ENCODE measurements around the gene MTX2.
"Not testable (repeated sequence)": the region's sequence is repeated elsewhere in the genome, so short reads cannot be mapped to it uniquely, and the experiment has no call there.

Gene MTX2

GRCh38 chr2:176291335-176291734 lies 22.1 kb downstream of the MTX2 start:
- no peak for TF ChIP-seq CTCF (IDR thresholded peaks at IDR 0.05; ENCODE audit: low read depth, low read length, missing control alignments)
- H3K27me3 ChIP-seq (replicated peaks) = no peaks in the 10 kb centered on the region
- in situ Hi-C loops (cut with HindIII; ENCODE audit: low pct_ligation_motif_present, low sequenced_read_pairs) = no loop called here
- H3K27ac ChIP-seq = no peak overlapping the region
- no peak for DNase-seq
- no peaks in the 10 kb centered on the region for H3K36me3 ChIP-seq (replicated peaks)
- H3K4me3 ChIP-seq (ENCODE audit: low read depth, low read length) = no peak overlapping the region

GRCh38 chr2:176291809-176292283 lies 22.6 kb downstream of the MTX2 start:
- in situ Hi-C loops (cut with HindIII; ENCODE audit: low pct_ligation_motif_present, low sequenced_read_pairs) = no loop called here
- Histone ChIP-seq H3K4me3 (ENCODE audit: low read depth, low read length) (no peak overlapping the region), H3K27ac (no peak overlapping the region), H3K27me3 (replicated peaks) (no peaks in the 10 kb centered on the region), H3K36me3 (replicated peaks) (no peaks in the 10 kb centered on the region)
- no peak for TF ChIP-seq CTCF (IDR thresholded peaks at IDR 0.05; ENCODE audit: low read depth, low read length, missing control alignments)
- DNase-seq = no peak

GRCh38 chr2:176292608-176293007 lies 23.4 kb downstream of the MTX2 start:
- no peaks in the 10 kb centered on the region for H3K27me3 ChIP-seq (replicated peaks)
- no peak overlapping the region for H3K4me3 ChIP-seq (ENCODE audit: low read depth, low read length)
- no peak for TF ChIP-seq CTCF (IDR thresholded peaks at IDR 0.05; ENCODE audit: low read depth, low read length, missing control alignments)
- H3K27ac ChIP-seq = no peak overlapping the region
- no peak for DNase-seq
- no peaks in the 10 kb centered on the region for H3K36me3 ChIP-seq (replicated peaks)
- in situ Hi-C loops (cut with HindIII; ENCODE audit: low pct_ligation_motif_present, low sequenced_read_pairs) = no loop called here

GRCh38 chr2:176293334-176293733 lies 24.1 kb downstream of the MTX2 start:
- Histone ChIP-seq H3K4me3 (ENCODE audit: low read depth, low read length) (no peak overlapping the region), H3K27me3 (replicated peaks) (no peaks in the 10 kb centered on the region), H3K27ac (no peak overlapping the region), H3K36me3 (replicated peaks) (no peaks in the 10 kb centered on the region)
- TF ChIP-seq CTCF (IDR thresholded peaks at IDR 0.05; ENCODE audit: low read depth, low read length, missing control alignments) = no peak
- DNase-seq = no peak
- in situ Hi-C loops (cut with HindIII; ENCODE audit: low pct_ligation_motif_present, low sequenced_read_pairs) = no loop called here

GRCh38 chr2:176297067-176297466 lies 27.8 kb downstream of the MTX2 start:
- Histone ChIP-seq H3K4me3 (ENCODE audit: low read depth, low read length) (no peak overlapping the region), H3K27ac (no peak overlapping the region), H3K36me3 (replicated peaks) (no peaks in the 10 kb centered on the region), H3K27me3 (replicated peaks) (no peaks in the 10 kb centered on the region)
- in situ Hi-C loops (cut with HindIII; ENCODE audit: low pct_ligation_motif_present, low sequenced_read_pairs) = no loop called here
- no peak for TF ChIP-seq CTCF (IDR thresholded peaks at IDR 0.05; ENCODE audit: low read depth, low read length, missing control alignments)
- no peak for DNase-seq

- no peak for DNase-seq
- Histone ChIP-seq H3K27ac (no peak overlapping the region), H3K36me3 (replicated peaks) (no peaks in the 10 kb centered on the region), H3K27me3 (replicated peaks) (no peaks in the 10 kb centered on the region), H3K4me3 (ENCODE audit: low read depth, low read length) (no peak overlapping the region)
- no peak for TF ChIP-seq CTCF (IDR thresholded peaks at IDR 0.05; ENCODE audit: low read depth, low read length, missing control alignments)
- in situ Hi-C loops (cut with HindIII; ENCODE audit: low pct_ligation_motif_present, low sequenced_read_pairs) = no loop called here
Measured at GRCh38 chr2:176297737-176298136, 28.5 kb downstream of the MTX2 start.

- in situ Hi-C loops (cut with HindIII; ENCODE audit: low pct_ligation_motif_present, low sequenced_read_pairs); H3K27me3 ChIP-seq (replicated peaks); H3K27ac ChIP-seq: not testable (repeated sequence)
Measured at GRCh38 chr2:176306020-176306419, 36.8 kb downstream of the MTX2 start.

More at GRCh38 chr2:176306020-176306419, 36.8 kb downstream of the MTX2 start:
- not testable (repeated sequence) for DNase-seq; H3K4me3 ChIP-seq (ENCODE audit: low read depth, low read length); H3K36me3 ChIP-seq (replicated peaks)
